Medulla oblongata (tissue), 1 donor: ENCODE measurements around the gene ELP5.
"Not testable (repeated sequence)": the region's sequence is repeated elsewhere in the genome, so short reads cannot be mapped to it uniquely, and the experiment has no call there.

Source experiments
- DNase-seq: peaks from one replicate; pipeline ENCODE4 v3.0.0-alpha.2; 2015; ENCODE audit errors: extremely low spot score

ELP5 gene

DNA sequence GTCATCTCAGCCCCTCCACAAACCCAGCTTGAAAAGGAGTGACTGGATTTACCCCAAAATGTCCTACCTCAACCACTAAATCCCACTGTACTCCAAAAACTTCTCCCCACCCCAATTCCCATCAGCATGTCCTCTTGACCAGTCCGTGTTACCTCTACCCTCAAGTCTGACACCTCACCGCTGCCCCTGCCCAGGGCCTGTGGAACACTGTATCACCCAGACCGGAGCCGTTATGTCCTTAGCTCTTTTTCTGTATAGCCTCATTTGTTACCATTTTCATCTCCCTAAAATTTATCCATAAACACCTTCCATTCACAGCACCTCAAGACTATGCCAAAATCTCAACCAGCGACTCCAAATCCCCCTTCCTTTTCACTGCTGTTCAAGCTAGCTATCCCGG is 15.2 kb upstream of the ELP5 start:
- DNase-seq: no peak

DNA sequence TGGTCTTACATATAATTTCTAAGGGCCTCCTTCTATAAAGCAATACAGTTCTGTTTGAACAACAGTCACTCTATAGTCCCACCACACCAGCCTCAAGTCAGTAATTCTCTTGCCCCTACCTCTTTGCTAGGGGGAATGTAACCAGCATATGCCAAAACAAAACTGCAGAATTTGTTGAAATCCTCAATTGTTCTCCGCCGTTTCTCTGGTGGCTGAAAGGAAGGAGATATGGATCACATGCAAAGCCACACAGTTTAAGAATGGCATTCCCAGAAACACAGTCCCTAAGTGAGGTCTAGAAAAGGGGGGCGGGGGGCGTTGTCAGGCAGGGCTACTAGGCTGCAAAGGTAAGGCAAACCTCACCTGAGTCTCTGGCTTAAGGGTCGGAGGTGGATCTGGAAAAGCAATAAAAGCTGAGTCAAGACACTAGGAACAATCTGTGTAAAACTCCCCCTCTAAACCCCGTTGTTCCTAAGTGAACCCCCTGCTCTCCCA is 14.7 kb upstream of the ELP5 start:
- DNase-seq: no peak

DNA sequence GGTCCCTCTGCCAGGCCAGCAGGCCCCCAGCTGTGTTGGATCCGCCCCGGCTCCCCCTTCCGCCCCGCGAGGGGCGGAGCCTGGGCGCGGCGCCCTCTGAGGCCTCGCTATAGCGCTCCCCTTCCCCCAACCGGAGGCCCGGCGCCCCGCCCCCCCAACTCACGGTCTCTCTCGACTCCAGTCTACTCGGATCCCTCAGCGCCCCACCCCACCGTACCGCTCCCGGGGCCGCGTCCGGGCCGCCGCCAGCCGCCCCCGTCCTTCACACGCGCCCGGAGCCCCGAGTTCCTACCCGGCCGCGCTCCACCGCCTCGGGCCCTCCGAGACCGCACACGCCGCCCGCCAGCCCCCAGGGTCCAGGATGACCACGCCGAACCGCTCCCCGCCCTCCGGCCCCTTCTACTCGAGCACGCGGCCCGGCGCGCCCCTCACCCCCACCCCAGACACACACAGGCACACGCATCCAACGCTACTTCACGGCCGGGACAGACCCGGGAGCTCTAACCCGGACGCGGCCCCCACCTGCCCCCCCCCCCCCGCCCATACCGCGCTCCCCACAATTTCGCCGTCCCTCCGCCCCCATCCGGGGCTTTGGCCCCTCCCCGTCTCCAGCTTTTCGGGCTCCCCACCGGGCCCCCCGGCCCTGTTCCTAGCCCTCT is 14.1 kb upstream of the ELP5 start:
- DNase-seq: peak; percentile 72

DNA sequence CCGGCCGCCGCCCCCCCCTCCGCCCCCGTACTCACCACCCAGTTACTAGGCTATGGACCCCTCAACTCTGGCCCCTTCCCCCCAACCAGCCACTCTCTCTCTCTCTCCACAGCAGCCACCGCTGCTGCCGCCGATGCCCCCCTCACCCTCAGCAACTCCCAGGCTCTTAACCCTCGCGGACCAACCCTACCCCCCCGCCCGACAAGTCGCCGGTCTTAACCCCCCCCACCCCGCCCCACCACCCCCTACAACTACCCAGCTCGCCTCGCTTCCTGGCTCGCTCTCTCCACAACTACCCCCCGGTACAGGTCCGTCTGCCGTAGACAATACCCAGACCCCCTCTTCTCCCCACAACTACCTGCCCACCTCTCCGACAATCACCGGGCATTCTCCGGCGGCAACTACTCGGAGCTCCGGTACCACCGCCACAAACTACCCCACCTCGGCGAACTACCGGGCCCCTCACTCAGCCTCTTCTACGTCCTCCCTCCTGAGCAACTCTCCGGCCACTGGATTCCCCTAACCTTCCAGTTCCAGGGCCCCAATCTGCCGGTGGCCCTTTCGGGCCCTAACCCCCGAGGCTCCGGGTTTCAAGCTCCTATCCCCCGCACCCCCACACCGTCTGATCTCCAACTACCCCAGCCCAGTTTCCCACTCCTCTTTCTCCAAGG is 13.5 kb upstream of the ELP5 start:
- no peak for DNase-seq

DNA sequence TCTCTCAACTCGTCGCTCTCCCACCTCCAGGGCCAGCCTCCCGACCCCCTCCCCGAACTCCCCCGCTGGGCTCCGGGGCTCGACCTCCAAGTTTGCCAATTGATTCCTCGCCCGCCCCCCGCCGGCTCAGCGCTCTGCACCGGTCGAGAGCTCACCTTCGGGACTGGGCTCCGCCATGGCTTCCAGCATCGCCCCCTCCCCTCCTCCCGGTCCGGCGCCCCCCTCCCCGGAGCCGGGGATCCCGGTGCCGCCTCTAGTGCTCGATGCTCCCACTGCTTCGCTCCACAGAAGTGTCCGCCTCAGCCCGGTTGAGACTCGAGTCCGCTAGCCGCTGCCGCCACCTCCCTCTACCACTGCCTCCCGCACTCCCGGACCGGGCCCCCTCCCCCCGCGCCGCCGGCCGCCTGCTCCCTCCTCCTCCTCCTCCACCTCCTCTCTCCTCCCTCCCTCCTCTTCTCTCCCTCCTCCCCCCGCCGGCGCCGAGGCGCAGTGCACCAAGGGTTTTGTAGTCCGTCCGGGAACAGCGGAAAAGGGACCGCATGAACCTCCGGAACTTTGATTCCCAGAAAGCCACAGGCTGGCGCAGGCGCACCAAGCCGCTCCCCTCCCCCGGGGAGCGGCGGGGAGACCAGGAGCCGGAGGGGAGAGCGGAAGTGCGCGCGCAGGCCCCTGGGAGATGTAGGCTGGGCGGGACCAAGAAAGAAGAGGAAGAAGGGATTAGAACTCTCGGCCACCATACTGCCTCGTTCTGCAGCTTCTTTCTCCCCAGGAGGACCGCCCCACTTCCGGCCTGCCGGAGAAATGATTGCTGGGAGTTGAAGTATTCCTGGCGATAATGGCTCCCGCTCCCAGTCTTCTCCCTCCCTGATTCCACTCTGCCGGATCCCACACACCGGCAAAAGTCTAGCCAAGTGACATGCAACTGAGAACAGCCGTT is 12.7 kb upstream of the ELP5 start, which contains the start of gene PHF23:
Gene PHF23 (minus strand): TSS at position 367 of the 937 bp plus-strand sequence. CDS start 178 bp downstream, at position 189.
- DNase-seq: peak; percentile 100

DNA sequence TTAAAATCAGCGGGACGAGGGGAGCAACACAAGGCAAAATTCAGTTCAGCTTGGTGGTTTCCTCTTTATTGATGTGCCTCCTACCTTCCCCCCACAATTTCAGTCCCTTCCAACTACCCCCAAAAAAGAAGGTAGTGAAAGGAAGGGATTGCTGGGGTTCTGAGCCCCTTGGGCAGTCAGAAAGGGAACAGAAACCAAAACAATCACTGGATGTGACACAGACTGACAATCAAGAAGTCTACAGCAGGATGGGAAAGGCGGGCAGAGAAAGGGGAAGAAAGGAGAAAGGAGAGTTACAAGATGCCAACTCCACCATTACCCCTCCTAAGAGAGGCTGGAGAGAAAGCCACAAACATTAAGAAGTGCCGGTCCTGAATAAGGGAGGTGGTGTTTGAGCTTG is 11.6 kb upstream of the ELP5 start:
- peak; percentile 78 for DNase-seq

DNA sequence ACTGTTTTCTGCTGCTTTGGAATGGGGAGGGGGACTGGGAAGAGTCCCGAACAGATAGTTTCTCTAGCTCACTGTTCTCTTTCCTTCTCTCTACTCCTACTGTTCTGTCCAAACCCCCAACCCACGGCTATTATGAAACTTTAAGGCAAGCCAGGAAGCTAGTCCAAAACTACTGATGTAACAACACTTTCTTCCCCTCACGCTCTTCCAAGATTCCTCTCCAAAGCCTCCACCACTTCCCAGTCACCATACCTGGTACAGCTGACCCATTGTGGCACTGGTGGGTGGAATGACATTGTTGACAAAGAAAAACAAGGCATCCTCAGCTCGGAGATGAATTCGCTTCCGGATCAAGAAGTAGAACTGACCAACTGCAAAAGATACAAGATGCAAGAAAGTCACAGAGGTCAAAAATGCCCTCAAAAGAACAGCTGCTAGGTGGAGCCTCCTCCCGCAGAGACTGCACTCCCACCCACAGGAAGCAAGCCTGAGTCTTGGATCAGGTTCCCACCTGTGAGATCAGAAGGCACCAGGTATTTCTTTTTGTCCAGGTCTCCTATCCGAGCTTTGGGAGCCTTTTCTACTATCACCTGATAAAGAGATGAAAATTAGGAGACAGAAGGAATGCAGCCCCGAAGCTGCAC is 10.8 kb upstream of the ELP5 start:
- DNase-seq: no peak

DNA sequence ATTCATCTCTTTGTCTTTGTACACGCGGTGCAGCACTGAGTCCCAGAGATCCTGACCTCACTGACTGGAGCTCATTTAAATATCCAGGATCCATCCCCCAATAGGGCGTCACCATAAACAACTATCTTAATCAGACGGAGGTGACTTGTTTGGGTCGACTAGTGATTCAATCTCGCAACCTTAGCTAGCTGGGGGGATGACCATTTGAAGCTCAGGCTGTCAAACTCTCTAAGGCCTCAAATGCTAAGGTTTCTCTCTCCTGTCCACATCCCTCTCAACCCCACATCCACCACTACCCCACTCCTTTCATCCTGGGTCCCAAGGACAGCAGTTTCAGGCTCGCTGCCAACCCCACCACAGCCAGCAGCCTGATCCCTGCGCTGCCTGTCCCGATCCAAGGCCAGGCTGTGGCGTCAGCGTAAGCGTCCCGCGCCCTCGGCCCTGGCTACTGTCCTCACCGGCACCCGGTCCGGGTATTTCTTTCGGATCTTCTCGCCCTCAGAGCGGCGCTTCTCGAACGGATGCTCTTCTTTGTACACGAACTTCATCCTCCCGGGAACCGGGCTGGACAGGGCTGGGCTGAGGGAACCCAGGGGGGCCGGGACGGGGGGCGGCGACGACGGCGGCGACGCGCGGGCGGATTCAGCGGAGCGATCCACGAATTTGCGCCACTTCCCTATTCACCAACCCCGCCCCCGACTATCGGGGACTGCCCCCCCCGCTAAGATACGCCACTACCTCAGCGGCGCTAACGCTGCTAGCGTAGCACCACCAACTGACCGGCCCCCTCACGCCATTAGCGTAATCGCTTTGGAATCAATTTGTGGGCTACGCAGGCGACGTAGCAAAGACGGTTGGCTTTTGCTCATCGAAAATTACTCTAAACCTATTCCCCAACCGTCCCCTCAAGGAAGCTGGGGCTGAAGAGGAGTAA is 10.0 kb upstream of the ELP5 start, which contains the start of gene GABARAP:
Gene GABARAP (minus strand): TSS at position 667 of the 934 bp plus-strand sequence. CDS start 119 bp downstream, at position 548.
- DNase-seq: peak; percentile 96

DNA sequence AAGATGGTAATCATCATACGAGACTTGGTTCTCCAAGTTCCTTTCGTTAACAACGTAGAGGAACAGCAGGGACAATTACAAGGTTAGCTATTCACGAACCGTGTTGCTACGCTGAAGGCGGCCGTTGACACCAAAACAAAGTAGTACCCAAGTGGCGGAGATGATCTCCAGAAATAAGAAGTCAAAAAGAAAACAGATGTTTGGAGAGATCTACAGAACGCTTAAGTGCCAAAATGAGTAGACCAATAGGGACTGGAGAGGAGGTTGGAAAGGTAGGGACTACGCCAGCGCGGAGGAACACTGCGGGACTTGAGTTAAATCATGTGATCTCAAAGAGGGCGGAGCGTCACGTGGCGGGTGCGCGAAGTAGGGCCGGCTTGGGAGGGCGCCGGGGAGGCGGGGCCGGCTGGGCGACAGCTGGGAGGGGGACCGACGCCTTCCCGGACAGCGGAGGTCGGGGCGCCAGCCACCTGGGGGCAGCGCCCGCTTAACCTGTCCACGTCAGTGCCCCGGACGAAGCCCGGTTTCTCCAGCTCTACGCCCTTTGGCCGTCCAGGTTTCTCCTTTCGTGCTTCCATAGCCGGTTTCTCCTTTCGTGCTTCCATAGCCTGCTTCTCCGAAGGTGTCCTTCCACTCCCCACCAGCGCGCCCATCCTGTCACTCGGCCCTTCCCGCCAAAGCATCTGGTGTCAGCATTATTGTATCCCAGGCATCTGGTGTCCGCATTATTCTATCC is 9.1 kb upstream of the ELP5 start:
- DNase-seq: peak; percentile 95

DNA sequence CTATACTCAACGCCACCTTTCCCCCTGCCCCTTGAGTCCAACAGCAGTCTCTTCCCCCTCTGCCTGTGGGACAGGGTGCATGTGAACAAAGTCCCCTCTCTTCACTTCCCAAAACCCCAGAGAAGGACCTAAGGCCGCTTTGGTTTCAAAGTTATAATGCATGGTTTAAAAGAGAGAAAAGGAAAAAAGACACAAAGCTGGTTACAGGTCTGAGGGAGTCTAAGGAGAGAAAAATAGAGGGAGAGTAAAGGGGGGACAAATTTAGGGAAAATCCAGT is 8.6 kb upstream of the ELP5 start:
- DNase-seq: no peak

DNA sequence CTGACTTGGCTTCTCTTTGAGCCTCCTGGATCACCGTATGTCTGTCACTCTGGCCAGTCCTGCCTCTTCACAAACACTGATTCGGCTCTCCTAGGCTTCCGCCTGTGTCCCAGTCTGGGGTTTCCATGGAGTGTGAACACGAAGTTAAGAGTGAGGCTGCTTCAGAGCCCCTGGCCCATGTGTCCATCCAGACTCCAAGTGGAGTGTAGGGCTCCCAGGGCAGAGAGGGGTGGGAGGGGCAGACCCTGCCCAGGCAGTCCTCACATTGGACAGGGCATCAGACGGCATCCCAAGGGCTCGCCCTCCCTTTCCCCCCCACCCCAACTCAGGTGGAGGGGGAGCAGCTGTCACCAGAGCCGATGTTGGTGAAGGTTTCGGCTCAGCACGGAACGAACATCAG is 8.2 kb upstream of the ELP5 start:
- not testable (repeated sequence) for DNase-seq

DNA sequence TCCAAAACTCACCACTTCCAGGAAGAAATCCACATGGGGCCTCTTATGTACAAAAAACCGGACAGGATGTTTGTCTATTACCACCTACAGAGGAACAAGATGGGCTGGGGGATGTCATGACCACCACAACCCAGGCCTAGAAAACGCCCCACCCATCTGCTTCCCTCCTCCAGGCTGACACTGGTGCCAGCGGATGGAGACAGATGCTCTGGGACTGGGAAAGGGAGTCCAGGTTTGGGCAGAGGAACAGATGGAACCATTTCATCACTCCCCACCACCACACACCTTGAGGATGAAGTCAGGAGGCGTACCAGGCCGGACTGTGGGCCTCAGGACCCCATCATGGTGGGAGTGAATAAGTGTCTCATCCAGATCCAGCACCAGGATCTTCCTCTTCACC is 5.2 kb upstream of the ELP5 start:
- no peak for DNase-seq

DNA sequence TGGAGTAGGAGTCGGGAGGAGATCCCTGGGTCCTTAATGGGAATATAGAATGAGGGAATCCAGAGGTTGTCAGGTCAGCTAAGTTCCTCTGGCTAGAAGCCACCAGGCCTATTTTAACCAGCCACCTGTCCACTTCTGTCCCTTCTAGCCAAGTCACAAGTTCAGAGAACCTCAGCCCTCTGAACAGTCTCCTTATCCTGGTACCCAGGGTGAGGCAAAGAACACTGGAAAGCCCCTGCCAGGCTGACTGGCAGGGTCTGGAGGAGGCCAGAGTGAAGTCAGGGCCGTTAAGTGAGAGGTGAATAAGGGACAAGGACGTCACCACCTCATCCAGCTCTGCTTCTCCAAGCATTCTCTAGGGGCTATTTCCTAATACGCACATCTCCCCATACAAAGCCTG is 3.2 kb upstream of the ELP5 start:
- no peak for DNase-seq

DNA sequence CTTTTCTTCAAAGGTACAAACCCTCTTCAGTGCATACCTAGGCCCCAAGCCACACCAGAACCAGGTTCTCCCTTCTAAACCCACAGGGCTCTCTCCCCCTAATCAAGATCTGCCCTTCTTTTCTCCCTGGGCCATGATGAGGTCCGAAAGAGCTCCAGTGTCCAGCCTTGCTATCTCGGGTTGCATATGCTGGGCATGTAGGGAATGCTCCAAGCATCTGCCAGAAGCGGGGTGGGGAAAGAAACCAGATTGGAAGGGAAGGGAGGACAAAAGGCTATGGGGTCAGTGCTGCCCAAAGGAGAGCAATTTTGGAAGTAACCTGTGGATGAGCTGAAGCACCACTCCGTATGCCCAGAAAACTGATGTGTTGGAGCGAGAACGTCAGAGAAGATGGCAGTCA is 2.8 kb upstream of the ELP5 start:
- DNase-seq: no peak

DNA sequence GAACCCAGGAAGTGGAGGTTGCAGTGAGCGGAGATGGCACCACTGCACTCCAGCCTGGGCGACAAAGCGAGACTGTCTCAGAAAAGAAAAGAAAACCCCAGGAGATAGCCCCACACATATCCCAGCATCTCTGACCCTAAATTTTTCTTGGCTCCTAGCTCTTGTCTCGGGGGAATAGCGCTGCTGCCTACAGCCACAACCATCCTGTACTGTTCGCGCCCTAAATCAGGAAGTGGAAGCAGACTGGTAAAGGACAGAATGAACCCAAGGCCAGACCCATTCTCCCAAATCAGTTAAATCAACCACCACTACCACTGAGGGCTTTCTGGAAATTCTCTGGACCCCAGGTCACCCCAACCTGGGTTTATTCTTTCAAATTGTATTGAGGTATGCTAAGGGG is 2.2 kb upstream of the ELP5 start:
- no peak for DNase-seq

DNA sequence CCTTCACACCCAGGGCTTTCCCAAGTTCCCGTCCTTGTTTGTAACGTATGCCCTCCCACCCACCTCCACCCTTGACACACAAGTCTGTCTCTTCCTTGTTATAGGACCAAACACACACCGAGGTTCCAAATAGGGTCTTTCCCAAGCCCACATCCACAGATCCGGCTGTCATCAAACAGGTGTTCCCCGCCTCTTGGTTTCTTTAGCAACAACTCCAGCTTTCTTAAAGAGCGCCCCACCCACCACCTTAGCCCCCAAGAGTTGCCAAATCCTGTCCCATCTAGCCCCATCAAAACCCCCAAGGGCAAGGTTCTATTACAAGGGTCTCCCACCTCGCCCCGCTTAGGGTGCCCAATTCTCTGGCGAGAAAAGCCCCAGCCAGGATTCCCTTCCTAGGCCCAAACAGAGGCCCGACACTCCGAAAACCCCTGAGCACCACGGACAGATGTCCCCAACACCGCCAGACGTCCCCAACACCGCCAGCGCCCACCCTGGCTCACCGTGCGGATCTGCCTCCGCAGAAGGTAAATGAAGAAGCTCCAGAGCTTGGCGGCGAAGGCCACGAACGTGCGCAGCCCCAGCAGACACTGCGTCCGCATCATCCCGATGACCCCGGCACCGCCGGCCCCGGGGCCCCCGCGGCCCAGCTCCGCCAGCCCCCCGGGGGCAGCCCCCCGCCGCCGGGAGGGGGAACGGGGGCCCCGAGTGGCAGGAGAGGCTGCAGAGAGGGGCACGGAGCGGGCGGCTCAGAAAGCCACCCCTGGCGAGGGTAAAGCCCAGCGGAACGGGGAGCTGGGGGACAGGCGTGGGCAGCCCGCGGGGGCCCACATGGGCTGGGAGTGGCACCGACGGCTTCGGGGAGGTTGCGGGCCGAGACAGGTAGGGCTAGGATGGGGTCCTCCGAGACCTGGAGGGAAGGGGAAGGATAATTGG is 1.1 kb upstream of the ELP5 start:
- no peak for DNase-seq

DNA sequence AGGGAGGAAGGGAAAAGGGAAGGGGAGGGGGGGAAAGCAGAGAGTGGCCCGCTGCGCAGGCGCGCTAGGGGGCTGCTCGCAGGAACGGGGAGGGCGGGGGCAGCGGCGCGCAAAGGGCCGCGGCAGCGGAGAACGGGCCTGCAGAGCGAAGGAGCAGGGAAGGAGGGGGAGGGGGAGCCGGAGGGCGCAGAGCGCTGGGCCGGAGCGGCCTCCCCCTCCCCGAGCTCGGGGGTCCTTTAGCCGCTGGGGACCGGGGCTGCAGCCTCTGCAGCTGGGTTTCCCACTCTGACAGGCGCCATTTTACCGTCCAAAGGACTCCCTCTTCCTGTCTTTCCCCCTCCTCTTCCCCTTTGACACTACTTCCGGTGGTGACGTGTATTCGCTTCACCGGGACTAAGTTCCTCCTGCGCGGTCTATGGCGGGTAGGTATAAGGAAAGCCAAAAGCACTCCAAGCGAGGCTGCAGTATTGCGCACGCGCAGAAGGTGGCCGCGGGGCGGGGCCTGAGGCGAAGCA is 297 bp upstream of the ELP5 start, which contains the start of gene CTDNEP1:
Gene CTDNEP1 (minus strand): TSS at position 74 of the 515 bp plus-strand sequence. CDS start 438 bp downstream, outside the sequence.
- peak; percentile 100 for DNase-seq

DNA sequence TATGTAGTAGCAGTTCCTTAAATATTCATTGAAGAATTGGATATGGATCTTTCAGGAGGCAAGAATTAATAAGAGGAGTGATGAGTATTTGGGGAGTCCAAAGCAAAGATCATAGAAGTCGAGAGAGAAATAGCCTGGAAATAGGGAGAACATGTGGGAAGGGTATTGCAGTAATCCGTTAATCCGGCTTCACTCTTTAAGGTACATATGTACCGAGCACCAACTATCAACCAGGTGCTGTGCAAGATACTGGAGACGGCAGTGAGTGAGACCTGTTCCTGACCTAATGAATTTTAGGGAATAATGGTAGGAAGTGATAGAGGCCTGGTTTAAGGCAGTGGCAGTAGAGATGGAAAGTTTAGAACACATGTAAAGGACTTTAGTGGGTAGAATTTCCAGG is 1.1 kb downstream of the ELP5 start:
- DNase-seq: no peak

DNA sequence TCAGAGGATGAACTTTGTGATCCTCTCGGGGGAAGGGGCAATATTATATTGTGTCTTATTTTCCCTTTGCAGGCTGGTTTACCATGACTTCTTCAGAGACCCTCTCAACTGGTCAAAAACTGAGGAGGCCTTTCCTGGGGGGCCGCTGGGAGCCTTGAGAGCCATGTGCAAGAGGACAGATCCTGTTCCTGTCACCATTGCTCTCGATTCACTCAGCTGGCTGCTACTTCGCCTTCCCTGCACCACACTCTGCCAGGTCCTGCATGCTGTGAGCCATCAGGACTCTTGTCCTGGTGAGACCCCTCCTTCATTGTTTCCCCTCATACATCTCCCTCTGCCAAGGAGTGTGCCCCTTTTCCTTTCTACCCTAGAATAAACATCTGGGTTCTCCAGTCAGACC is 2.5 kb downstream of the ELP5 start:
- no peak for DNase-seq
